ENCODE data around the gene ENTR1. TPM values are rescaled to one million over a fixed set of nuclear protein-coding genes. Genes with fewer than 3 reads are reported as not detected.

ENTR1 gene
- total and polyA plus RNA-seq, 2 donors (not counting 1 experiment from before 2014, with no cell fraction given): 77.7 to 86.3 TPM

DNA sequence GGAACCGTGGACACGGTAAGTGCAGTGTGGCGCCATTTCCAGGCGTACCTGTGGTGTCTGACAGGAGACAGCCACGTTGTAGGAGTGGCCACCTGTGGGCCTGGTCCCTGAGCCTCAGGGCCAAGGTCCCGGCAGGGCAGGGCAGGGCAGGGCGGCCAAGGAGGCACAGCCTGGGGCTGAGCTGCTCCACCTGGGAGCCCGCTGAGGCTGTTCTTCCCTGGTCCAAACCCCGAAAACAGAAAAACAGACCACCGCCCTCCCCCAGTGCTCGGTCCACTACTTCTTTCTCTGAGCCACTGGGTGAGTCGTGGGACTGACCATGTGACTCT lies 8.6 kb upstream of the ENTR1 start:
- Histone ChIP-seq H3K4me2 (replicated peaks; ENCODE audit: low read depth, low read length, poor library complexity, severe bottlenecking) (no peak overlapping the region), H3K9ac (ENCODE audit: low read length) (no peak overlapping the region), H3K79me2 (ENCODE audit: control insufficient read depth, insufficient read depth, low read length) (peaks cover 10% of the 10 kb centered on the region), H3K4me3 (ENCODE audit: control extremely low read depth in 1 of 5, extremely low read depth in 1 of 5, insufficient read depth in 1 of 5, low read depth in 2 of 5, low read length in 4 of 5) (no peak overlapping the region), H3K27ac (ENCODE audit: low read length in 2 of 2) (no peak overlapping the region), H3K27me3 (replicated peaks in 1 of 4; ENCODE audit: control extremely low read depth in 1 of 4, control insufficient read depth in 3 of 4, insufficient read depth in 4 of 4, low read length in 3 of 4) (no peaks in the 10 kb centered on the region), H3K36me3 (replicated peaks in 1 of 2; ENCODE audit: control extremely low read depth in 1 of 2, control insufficient read depth in 1 of 2, extremely low read depth in 1 of 2, insufficient read depth in 2 of 2, low read length in 1 of 2) (peaks cover 0 to 81% of the 10 kb centered on the region in 2 experiments), H3K9me3 (ENCODE audit: control extremely low read depth in 1 of 3, control insufficient read depth in 2 of 3, insufficient read depth in 1 of 3, low read length in 2 of 3) (no peaks in the 10 kb centered on the region), H4K20me1 (ENCODE audit: control insufficient read depth, insufficient read depth, low read length, poor library complexity, severe bottlenecking) (peaks cover 9% of the 10 kb centered on the region), H3K4me1 (ENCODE audit: control insufficient read depth in 2 of 2, insufficient read depth in 2 of 2, low read length in 2 of 2) (no peaks in the 10 kb centered on the region), H2AFZ (ENCODE audit: insufficient read depth, low read depth, low read length, poor library complexity, severe bottlenecking) (no peak overlapping the region)
- TF ChIP-seq, protein P1, sequence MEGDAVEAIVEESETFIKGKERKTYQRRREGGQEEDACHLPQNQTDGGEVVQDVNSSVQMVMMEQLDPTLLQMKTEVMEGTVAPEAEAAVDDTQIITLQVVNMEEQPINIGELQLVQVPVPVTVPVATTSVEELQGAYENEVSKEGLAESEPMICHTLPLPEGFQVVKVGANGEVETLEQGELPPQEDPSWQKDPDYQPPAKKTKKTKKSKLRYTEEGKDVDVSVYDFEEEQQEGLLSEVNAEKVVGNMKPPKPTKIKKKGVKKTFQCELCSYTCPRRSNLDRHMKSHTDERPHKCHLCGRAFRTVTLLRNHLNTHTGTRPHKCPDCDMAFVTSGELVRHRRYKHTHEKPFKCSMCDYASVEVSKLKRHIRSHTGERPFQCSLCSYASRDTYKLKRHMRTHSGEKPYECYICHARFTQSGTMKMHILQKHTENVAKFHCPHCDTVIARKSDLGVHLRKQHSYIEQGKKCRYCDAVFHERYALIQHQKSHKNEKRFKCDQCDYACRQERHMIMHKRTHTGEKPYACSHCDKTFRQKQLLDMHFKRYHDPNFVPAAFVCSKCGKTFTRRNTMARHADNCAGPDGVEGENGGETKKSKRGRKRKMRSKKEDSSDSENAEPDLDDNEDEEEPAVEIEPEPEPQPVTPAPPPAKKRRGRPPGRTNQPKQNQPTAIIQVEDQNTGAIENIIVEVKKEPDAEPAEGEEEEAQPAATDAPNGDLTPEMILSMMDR (IDR thresholded peaks at IDR 0.05): no peak
- no peak for TF ChIP-seq EZH2 (IDR thresholded peaks at IDR 0.05; ENCODE audit: borderline replicate concordance, insufficient read depth, low read depth, low read length, poor library complexity, severe bottlenecking)
- POLR2A ChIA-PET: no interaction called here
- H3K4me1 Mint-ChIP-seq: no peaks in the 10 kb centered on the region
- H3K9me3 Mint-ChIP-seq (ENCODE audit: insufficient read depth): no peaks in the 10 kb centered on the region
- DNase-seq: no peak
- H3K4me3 Mint-ChIP-seq: no peak overlapping the region
- no peak for ATAC-seq (ENCODE audit: low read depth)
- no peak overlapping the region for H3K27ac Mint-ChIP-seq
- CTCF ChIA-PET: no interaction called here
- H3K27me3 Mint-ChIP-seq: no peaks in the 10 kb centered on the region
- over 99% methylated on average over 9 of the region's 12 CpGs for WGBS (ENCODE audit: insufficient coverage)
- intact Hi-C loops (cut with micrococcal nuclease): no loop called here

DNA sequence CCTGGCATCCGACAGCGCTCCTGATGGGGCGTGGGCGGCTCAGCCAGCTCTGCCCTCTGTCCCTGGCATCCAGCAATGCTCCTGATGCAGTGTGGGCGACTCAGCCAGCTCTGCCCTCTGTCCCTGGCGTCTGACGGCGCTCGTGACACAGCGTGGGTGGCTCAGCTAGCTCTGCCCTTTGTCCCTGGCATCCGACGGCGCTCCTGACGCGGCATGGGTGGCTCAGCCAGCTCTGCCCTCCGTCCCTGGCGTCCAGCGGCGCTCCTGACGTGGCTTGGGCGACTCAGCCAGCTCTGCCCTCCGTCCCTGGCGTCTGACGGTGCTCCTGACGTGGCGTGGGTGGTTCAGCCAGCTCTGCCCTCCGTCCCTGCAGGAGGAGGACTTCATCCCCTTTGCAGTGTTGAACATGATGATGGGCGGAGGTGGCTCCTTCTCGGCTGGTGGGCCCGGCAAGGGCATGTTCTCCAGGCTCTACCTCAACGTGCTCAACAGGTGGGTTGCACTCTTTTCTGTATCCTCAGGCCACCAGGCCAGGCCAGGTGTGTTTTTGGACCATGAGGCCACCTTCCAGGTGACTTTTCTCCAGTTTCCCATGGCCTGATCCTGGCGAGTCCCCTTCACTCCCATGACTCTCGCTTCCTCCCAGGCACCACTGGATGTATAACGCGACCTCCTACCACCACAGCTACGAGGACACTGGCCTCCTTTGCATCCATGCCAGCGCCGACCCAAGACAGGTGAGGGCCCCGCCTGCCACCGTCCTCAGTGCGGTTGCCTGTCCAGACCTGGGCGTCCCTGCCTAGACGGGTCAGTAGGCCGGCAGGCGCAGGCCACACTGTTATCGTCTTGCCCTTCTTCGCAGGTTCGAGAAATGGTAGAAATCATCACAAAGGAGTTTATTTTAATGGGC lies 8.0 kb upstream of the ENTR1 start:
- no peak overlapping the region for H3K4me2 ChIP-seq (replicated peaks; ENCODE audit: low read depth, low read length, poor library complexity, severe bottlenecking)
- POLR2A ChIA-PET: no interaction called here
- no peak overlapping the region for H3K4me3 ChIP-seq (ENCODE audit: control extremely low read depth in 1 of 5, extremely low read depth in 1 of 5, insufficient read depth in 1 of 5, low read depth in 2 of 5, low read length in 4 of 5)
- H3K4me3 Mint-ChIP-seq: no peak overlapping the region
- intact Hi-C loops (cut with micrococcal nuclease): no loop called here
- H3K27me3 Mint-ChIP-seq: no peaks in the 10 kb centered on the region
- H3K79me2 ChIP-seq (ENCODE audit: control insufficient read depth, insufficient read depth, low read length): peaks cover 16% of the 10 kb centered on the region
- CTCF ChIA-PET: no interaction called here
- no peaks in the 10 kb centered on the region for H3K4me1 ChIP-seq (ENCODE audit: control insufficient read depth in 2 of 2, insufficient read depth in 2 of 2, low read length in 2 of 2)
- H3K9me3 ChIP-seq (ENCODE audit: control extremely low read depth in 1 of 3, control insufficient read depth in 2 of 3, insufficient read depth in 1 of 3, low read length in 2 of 3): no peaks in the 10 kb centered on the region
- no peak overlapping the region for H3K9ac ChIP-seq (ENCODE audit: low read length)
- no peaks in the 10 kb centered on the region for H3K4me1 Mint-ChIP-seq
- H3K27ac Mint-ChIP-seq: no peak overlapping the region
- no peaks in the 10 kb centered on the region for H3K9me3 Mint-ChIP-seq (ENCODE audit: insufficient read depth)
- H4K20me1 ChIP-seq (ENCODE audit: control insufficient read depth, insufficient read depth, low read length, poor library complexity, severe bottlenecking): peaks cover 13% of the 10 kb centered on the region
- H2AFZ ChIP-seq (ENCODE audit: insufficient read depth, low read depth, low read length, poor library complexity, severe bottlenecking): no peak overlapping the region
- no peak for TF ChIP-seq EZH2 (IDR thresholded peaks at IDR 0.05; ENCODE audit: borderline replicate concordance, insufficient read depth, low read depth, low read length, poor library complexity, severe bottlenecking)
- TF ChIP-seq, protein P1 (IDR thresholded peaks at IDR 0.05): no peak
- peaks cover 0 to 82% of the 10 kb centered on the region in 2 experiments for H3K36me3 ChIP-seq (replicated peaks in 1 of 2; ENCODE audit: control extremely low read depth in 1 of 2, control insufficient read depth in 1 of 2, extremely low read depth in 1 of 2, insufficient read depth in 2 of 2, low read length in 1 of 2)
- no peak overlapping the region for H3K27ac ChIP-seq (ENCODE audit: low read length in 2 of 2)
- no peaks in the 10 kb centered on the region for H3K27me3 ChIP-seq (replicated peaks in 1 of 4; ENCODE audit: control extremely low read depth in 1 of 4, control insufficient read depth in 3 of 4, insufficient read depth in 4 of 4, low read length in 3 of 4)
- DNase-seq (no peak), ATAC-seq (ENCODE audit: low read depth) (no peak)
- 96% methylated on average over 48 of the region's 48 CpGs for WGBS (ENCODE audit: insufficient coverage)

All from B cell (primary cell).